GM23338 (cell line): ENCODE results near the gene AGPAT4. TPM values are rescaled to one million over a fixed set of nuclear protein-coding genes. Genes with fewer than 3 reads are reported as not detected.
A peak's percentile ranks its signal among the peaks of the same experiment; 100 is the strongest.

Experiments
- ATAC-seq: fragments of 200-7000 bp; cut with Tn5 transposase; 3 replicates; pipeline ENCODE4 v1.9.1; 2020
- DNase-seq: peaks from one replicate; pipeline ENCODE4 v3.0.0-alpha.2; 2015; ENCODE audit warnings: low spot score
- H2AFZ ChIP-seq: fragments of 200-600 bp; sonication (generic); 2 replicates; pipeline ENCODE4 v1.8.0; 2016; ENCODE audit warnings: antibody characterized with exemption, mild to moderate bottlenecking, moderate library complexity
- H3F3A ChIP-seq: fragments of 200-600 bp; sonication (generic); replicated peaks from 2 replicates; pipeline ENCODE4 v1.8.0; 2017; ENCODE audit warnings: antibody characterized with exemption, mixed run types, low read depth
- H3K27ac ChIP-seq: fragments of 200-600 bp; sonication (generic); 2 replicates; pipeline ENCODE4 v1.6.1; 2016; ENCODE audit warnings: low read depth
- H3K27me3 ChIP-seq: fragments of 200-600 bp; sonication (generic); 2 replicates; pipeline ENCODE4 v1.8.0; 2016; ENCODE audit warnings: mild to moderate bottlenecking, mixed run types, moderate library complexity; ENCODE audit not compliant: insufficient read depth
- H3K36me3 ChIP-seq: fragments of 200-600 bp; sonication (generic); 2 replicates; pipeline ENCODE4 v1.8.0; 2016; ENCODE audit warnings: mild to moderate bottlenecking; ENCODE audit not compliant: insufficient read depth
- H3K4me1 ChIP-seq: fragments of 200-600 bp; sonication (generic); 2 replicates; pipeline ENCODE4 v1.8.0; 2016; ENCODE audit warnings: mild to moderate bottlenecking, moderate library complexity; ENCODE audit not compliant: insufficient read depth
- H3K4me2 ChIP-seq: fragments of 200-600 bp; sonication (generic); 2 replicates; pipeline ENCODE4 v1.7.1; 2017; ENCODE audit warnings: mixed run types
- H3K4me3 ChIP-seq: fragments of 200-600 bp; sonication (generic); 2 replicates; pipeline ENCODE4 v1.6.1; 2016; ENCODE audit warnings: mixed run types
- H3K79me2 ChIP-seq: fragments of 200-600 bp; sonication (generic); replicated peaks from 2 replicates; pipeline ENCODE4 v1.8.0; 2017; ENCODE audit warnings: mild to moderate bottlenecking; ENCODE audit not compliant: insufficient read depth
- H3K9me2 ChIP-seq: fragments of 200-600 bp; sonication (generic); 2 replicates; pipeline ENCODE4 v1.8.0; 2017; ENCODE audit not compliant: insufficient read depth
- H4K20me1 ChIP-seq: fragments of 200-600 bp; sonication (generic); replicated peaks from 2 replicates; pipeline ENCODE4 v1.8.0; 2017; ENCODE audit warnings: mild to moderate bottlenecking; ENCODE audit not compliant: insufficient read depth
- H3K27ac Mint-ChIP-seq: 2 replicates; pipeline ENCODE4 v1.8.0; 2020; ENCODE audit warnings: inconsistent platforms, mild to moderate bottlenecking, moderate library complexity, mixed read lengths
- H3K27me3 Mint-ChIP-seq: 3 replicates; pipeline ENCODE4 v1.8.0; 2022; ENCODE audit warnings: low read depth, mild to moderate bottlenecking, moderate library complexity, mixed read lengths, inconsistent platforms; ENCODE audit not compliant: insufficient read depth, poor library complexity
- H3K36me3 Mint-ChIP-seq: 3 replicates; pipeline ENCODE4 v1.8.0; 2021; ENCODE audit warnings: low read depth, mild to moderate bottlenecking, inconsistent platforms, moderate library complexity, mixed read lengths
- H3K4me1 Mint-ChIP-seq: 3 replicates; pipeline ENCODE4 v1.8.0; 2020; ENCODE audit warnings: mild to moderate bottlenecking, inconsistent platforms, mixed read lengths
- H3K4me3 Mint-ChIP-seq: 3 replicates; pipeline ENCODE4 v1.8.0; 2021; ENCODE audit warnings: moderate library complexity, mild to moderate bottlenecking, inconsistent platforms, mixed read lengths
- H3K9me3 Mint-ChIP-seq: 3 replicates; pipeline ENCODE4 v1.8.0; 2020; ENCODE audit warnings: moderate library complexity, mild to moderate bottlenecking, inconsistent platforms, mixed read lengths
- CREB1 ChIP-seq: fragments of 250-450 bp; sonication (Bioruptor Pico); IDR thresholded peaks from 2 replicates; pipeline ENCODE4 v1.5.0; 2020; ENCODE audit warnings: low read depth, mild to moderate bottlenecking, moderate library complexity
- CTCF ChIP-seq, 2 experiments: fragments of 200-600 bp in 1 of 2; sonication (generic) in 1 of 2; conservative IDR thresholded peaks; 2 replicates each; pipeline versions ENCODE4 v1.5.1 to v1.6.1; 2016 to 2017; ENCODE audit warnings: antibody characterized with exemption in 2 of 2, low read depth in 2 of 2, mild to moderate bottlenecking in 2 of 2, moderate library complexity in 1 of 2
- ETS1 ChIP-seq: IDR thresholded peaks from 2 replicates; pipeline ENCODE4 v1.6.1; 2016; ENCODE audit warnings: antibody characterized with exemption
- EZH2 ChIP-seq: fragments of 200-600 bp; sonication (generic); IDR thresholded peaks from one replicate; pipeline ENCODE4 v1.8.0; 2017; ENCODE audit warnings: antibody characterized with exemption, mild to moderate bottlenecking, low read depth; ENCODE audit not compliant: unreplicated experiment
- EZH2phosphoT487 ChIP-seq: fragments of 200-600 bp; sonication (generic); IDR thresholded peaks from one replicate; pipeline ENCODE4 v1.8.1; 2018; ENCODE audit warnings: antibody characterized with exemption; ENCODE audit not compliant: unreplicated experiment
- JUNB ChIP-seq: IDR thresholded peaks from one replicate; pipeline ENCODE4 v1.6.1; 2016; ENCODE audit warnings: antibody characterized with exemption; ENCODE audit not compliant: unreplicated experiment
- NANOG ChIP-seq: IDR thresholded peaks from 2 replicates; pipeline ENCODE4 v1.6.1; 2016; ENCODE audit warnings: antibody characterized with exemption, borderline replicate concordance
- POLR2AphosphoS5 ChIP-seq: IDR thresholded peaks from 2 replicates; pipeline ENCODE4 v1.6.1; 2016; ENCODE audit warnings: antibody characterized with exemption, low read depth
- REST ChIP-seq: IDR thresholded peaks from one replicate; pipeline ENCODE4 v1.6.1; 2018; ENCODE audit warnings: antibody characterized with exemption; ENCODE audit not compliant: unreplicated experiment
- STAT1 ChIP-seq: IDR thresholded peaks from one replicate; pipeline ENCODE4 v1.6.1; 2016; ENCODE audit warnings: antibody characterized with exemption; ENCODE audit not compliant: unreplicated experiment
- ZNF114 ChIP-seq: fragments of 250-450 bp; sonication (Bioruptor Pico); IDR thresholded peaks from 2 replicates; pipeline ENCODE4 v1.5.0; 2020; ENCODE audit warnings: mild to moderate bottlenecking, moderate library complexity
- ZNF331 ChIP-seq: fragments of 250-450 bp; sonication (Bioruptor Pico); IDR thresholded peaks from 2 replicates; pipeline ENCODE4 v1.5.0; 2020; ENCODE audit warnings: low read depth, mild to moderate bottlenecking, moderate library complexity
- ZNF462 ChIP-seq: fragments of 250-450 bp; sonication (Bioruptor Pico); IDR thresholded peaks from 2 replicates; pipeline ENCODE4 v1.5.0; 2020; ENCODE audit warnings: mild to moderate bottlenecking, moderate library complexity
- polyA plus RNA-seq: library from polyadenylated mRNA; unstranded; fragments of >200 nt; fragmentation: Nextera tagmentation; extraction: Ambion mirVana; gene quantifications from 2 replicates; pipeline ENCODE4 v1.2.1, GENCODE V29; 2016
- total RNA-seq: library from RNA; depleted of rRNA; stranded (reverse); fragments of >200 nt; shearing (Covaris generic); gene quantifications from 2 replicates; pipeline ENCODE4 v1.2.3, GENCODE V29; 2014

AGPAT4 gene
- total and polyA plus RNA-seq, 2 experiments from 2014 or later, result 8.9 to 19.3 TPM

GRCh38 chr6:161168281-161168891 is 105.5 kb downstream of the AGPAT4 start:
- Histone ChIP-seq H3K79me2 (peaks cover 19% of the 10 kb centered on the region), H3K4me2 (no peak overlapping the region), H4K20me1 (peaks cover 12% of the 10 kb centered on the region; the same call in 1 of the 2 replicates), H3K4me1 (peaks cover 14% of the 10 kb centered on the region), H2AFZ (no peak overlapping the region), H3K36me3 (no peaks in the 10 kb centered on the region), H3K27me3 (no peaks in the 10 kb centered on the region), H3K9me2 (no peaks in the 10 kb centered on the region), H3F3A (no peaks in the 10 kb centered on the region), H3K27ac (peak overlapping the region; percentile 39; the same call in 1 of the 2 replicates), H3K4me3 (no peak overlapping the region)
- Mint-ChIP-seq H3K4me1 (peaks cover 57% of the 10 kb centered on the region), H3K27me3 (peaks cover 8% of the 10 kb centered on the region), H3K9me3 (peaks cover 16% of the 10 kb centered on the region), H3K4me3 (no peak overlapping the region), H3K36me3 (peaks cover 54% of the 10 kb centered on the region), H3K27ac (peak overlapping the region; percentile 11)
- DNase-seq, result peak; percentile 47
- no peak for TF ChIP-seq ETS1
- TF ChIP-seq ZNF114 (CRISPR knock-in tag), result no peak
- TF ChIP-seq STAT1, result no peak
- no peak for TF ChIP-seq CTCF (conservative IDR thresholded peaks at IDR 0.05; ENCODE audit: low read depth in 2 of 2)
- TF ChIP-seq NANOG, result no peak
- no peak for TF ChIP-seq EZH2phosphoT487
- no peak for TF ChIP-seq EZH2
- no peak for TF ChIP-seq REST
- no peak for TF ChIP-seq ZNF462 (CRISPR knock-in tag)
- no peak for TF ChIP-seq ZNF331
- no peak for TF ChIP-seq CREB1
- no peak for TF ChIP-seq POLR2AphosphoS5
- no peak for TF ChIP-seq JUNB
- peak; percentile 61 for ATAC-seq
